NCI-H1105 (cell line): ENCODE measurements around the gene FNBP1.

Experiments
- DNase-seq: peaks from one replicate; lab custom pipeline; 2025; lab: John Stamatoyannopoulos, UW

FNBP1 gene

DNA sequence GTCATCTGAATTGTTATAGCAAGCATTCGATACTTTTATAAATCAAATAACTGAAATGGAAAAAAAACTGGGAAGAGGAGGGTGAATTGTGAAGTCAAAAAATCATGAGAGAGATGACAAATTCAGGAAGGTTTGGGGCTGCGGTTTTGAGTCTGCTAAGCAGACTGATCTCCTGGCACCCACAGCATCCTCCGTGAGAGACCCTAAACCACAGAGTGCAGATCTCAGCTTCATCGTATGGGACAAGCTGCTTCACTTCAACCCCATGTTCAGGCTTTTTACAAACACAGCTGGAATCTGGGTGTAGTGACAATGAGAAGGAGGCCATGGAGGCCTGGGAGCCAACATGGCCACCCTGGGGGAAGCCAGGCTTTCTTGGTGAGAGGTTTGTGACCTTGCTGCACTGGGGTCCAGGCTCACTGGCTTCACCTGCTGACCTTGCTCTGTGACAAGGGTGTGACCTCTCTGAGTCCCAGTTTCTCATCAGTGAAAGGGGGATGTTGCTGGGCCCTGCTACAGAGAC lies 188.3 kb downstream of the FNBP1 start:
- DNase-seq: no peak

GRCh38 chr9:129853614-129854013 lies 189.4 kb downstream of the FNBP1 start:
- DNase-seq: no peak

GRCh38 chr9:129852579-129852978 lies 190.4 kb downstream of the FNBP1 start:
- DNase-seq: no peak

DNA sequence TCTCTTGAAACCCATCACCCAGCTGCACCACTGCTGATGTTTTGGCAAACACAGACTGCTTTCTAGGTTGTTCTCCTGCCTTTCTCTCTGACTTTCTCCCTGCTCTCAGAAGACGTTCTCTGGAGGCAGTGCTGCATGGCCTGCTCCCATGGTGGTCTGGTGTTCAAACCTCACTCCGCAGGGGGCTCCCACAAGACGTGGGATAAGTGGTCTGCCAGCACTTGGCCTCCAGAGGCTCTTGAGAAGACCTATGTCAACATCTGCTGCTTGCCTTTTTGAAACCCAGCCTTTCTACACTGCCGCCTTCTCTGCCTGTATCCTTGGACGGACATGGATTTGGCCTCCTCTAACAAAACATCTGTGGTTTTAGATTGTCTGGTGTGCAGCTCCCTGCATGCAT lies 191.2 kb downstream of the FNBP1 start:
- DNase-seq: no peak

- DNase-seq: no peak
Measured at GRCh38 chr9:129850821-129851550, 192.0 kb downstream of the FNBP1 start.

DNA sequence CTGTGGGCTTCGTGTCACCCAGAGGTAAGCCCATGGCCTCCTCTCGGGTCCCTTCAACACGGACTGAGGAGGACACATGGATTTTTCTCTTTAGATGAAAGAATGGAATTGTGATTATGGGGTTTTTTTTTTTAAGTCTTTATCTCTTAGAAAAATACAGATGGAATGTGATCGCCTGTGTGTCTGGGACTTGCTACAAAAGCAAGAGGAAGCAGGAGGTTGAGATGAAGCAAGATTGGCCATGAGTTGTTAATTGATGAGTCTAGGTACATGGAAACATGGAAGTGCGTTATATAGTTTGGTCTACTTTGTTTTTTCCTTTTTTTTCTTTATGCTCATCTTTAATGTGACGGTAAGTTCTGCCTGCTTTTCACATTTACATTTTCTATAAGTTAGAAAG lies 193.1 kb downstream of the FNBP1 start:
- DNase-seq: no peak

DNA sequence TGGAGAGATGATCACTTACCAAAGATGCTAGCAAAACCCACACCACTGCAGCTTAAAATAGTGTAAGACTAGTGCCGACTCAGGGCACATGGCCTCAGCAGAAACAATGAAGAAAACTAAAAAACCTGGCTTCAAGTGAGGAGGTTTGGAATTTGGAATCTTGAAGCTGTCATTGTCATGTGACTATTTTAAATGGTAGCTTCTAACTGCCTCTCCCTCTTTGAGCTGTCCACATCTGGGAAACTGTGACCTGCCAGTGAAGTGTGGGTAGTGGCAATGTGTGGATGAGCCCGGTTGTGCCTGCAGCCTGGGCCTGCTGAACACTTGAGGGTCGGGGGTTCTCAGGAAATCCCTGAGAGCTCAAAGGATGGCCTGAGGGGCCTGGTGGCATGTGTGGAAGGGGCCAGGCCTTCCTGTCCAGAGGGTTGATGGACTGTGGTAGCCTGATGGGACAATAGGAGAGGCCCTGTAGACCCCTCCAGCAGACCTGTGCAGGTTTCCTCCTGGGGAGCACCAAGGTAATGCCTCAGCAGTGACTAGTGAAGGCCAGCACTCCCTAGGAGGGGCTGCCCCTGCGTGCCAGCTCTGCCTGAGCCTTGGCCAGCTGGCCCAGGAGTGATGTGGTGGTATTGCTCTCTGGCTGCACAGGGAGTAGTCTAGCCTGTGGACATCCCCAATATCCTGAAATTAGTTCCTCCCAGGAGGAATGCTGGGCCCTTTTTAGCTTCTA lies 194.1 kb downstream of the FNBP1 start:
- DNase-seq: no peak

- DNase-seq: no peak
Measured at GRCh38 chr9:129845373-129845772, 197.6 kb downstream of the FNBP1 start.

DNA sequence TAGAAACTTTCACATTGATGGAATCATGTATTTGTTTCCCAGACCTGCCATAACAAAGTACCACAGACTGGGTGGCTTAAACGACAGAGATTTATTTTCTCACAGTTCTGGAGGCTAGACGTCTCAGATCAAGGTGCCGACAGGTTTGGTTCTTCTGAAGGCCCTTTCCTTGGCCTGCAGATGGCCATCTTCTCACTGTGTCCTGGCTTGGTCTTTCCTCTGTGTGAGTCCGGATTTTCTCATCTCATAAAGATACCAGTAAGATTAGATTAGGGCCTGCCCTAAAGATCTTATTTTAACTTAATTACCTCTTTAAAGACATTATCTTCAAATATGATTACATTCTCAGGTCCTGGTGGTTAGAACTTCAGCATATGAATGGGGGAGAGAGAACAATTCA lies 201.9 kb downstream of the FNBP1 start:
- no peak for DNase-seq

GRCh38 chr9:129840034-129840433 lies 203.0 kb downstream of the FNBP1 start:
- DNase-seq: no peak

DNA sequence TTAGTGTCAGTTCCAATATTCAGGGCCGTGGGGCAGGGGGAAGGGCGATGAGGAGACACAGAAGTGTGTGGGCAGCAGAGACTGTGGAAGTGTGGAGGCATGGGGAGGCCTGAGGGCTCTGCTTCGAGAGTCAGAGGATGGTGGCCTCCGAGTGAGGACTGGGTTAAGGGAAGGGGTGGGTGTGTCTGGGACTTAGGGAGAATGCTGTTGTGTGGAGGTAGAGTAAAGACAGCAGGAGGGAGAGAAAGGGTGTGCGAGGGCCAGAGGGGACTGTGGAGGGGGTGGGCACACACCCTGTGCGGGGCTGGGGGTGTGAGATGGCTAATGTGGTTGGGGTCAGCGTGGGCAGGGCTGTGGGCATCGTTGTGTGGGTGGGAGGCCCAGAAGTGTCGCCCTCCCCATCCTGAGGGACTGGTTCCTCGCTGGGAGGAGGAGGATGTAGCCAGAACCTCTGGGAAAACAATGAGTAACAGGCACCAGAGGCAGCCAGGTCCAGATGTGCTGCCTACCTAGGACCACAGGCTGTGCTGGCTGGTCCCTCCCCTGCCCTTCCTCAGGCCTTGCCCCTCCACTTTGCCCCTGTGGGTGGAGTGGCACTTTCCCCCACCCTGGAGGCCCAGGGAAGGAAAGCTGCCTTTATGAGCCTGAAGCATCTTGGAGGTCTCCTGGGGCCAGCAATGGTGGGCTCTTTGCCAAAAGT lies 203.5 kb downstream of the FNBP1 start:
- DNase-seq: no peak

DNA sequence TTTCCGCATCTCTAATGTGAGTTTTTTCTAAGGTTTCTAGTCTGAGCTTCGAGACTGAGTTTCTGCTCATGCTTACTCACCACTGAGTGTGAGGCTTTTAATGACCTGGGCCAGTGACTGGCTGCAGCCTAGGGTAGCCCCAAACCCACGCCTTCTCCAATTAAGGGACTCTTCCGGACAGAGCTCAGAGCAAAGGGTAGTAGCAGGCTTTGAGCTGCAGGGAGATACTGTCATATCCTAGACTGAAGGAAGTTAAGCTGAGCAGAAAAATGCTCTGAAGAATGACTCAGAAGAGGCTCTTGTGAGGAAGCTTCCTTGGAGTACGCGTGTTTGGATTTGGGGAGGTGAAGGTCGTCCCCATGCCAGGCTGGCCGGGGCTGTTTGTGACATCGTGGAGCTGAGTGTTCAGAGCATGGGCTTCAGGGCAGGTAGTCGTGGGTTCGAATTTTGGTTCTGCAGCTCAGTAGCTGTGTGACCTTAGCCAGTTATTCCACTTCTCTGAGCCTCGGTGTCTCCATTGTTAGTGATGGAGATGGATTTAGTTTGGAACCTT lies 204.2 kb downstream of the FNBP1 start:
- DNase-seq: no peak
